NCI-H526 treated with DMSO at 0.1 percent for 48 hours (cell line): ENCODE results near the gene FAM217A.
"Not testable (repeated sequence)": the region's sequence is repeated elsewhere in the genome, so short reads cannot be mapped to it uniquely, and the experiment has no call there.

Experiments used
- DNase-seq: peaks from one replicate; lab custom pipeline; 2025; lab: John Stamatoyannopoulos, UW

Gene FAM217A

DNA sequence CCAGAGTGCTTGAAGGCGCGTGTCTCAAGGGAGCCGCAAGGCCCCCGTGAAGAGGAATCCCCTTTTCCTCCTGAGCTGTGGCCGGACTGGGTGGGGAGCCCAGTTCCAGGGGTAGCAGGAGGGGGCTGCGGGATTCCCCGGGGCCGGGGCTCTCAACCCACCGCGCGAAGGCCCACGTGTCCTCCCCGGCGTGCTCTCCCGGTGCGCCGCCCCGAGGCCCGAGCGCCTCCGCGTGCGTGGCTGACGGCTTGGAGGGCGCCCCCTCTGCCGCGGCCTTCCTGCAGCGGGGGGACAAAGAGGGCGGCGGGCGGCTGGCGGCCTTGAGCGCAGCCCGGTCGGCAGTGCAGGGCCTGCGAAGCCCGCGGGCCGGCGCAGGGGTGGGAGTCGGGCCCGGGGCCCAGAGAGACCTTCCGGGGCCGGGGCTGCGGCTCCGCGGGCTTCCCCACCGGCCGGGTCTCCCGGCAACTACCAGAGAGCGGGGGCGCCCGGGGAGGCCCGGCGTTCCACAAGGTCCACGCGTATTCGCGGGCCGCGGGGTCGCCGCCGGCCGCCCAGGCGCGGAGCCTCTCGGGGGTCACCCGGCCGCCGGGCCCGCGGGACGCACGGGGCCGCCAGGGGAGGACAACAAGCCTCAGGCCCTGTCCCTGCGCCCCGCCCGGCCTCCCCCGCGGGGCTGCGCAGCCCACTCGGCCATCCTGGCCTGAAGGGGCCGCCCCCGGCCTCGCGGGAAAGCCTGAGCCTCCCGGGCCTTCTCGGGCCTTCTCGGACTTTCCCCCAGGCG, at the start of gene FAM217A:
Gene FAM217A, minus strand, starts transcription at position 447 of the 781 bp plus-strand sequence. CDS start 1,723 bp downstream, outside the sequence.
- no peak for DNase-seq

DNA sequence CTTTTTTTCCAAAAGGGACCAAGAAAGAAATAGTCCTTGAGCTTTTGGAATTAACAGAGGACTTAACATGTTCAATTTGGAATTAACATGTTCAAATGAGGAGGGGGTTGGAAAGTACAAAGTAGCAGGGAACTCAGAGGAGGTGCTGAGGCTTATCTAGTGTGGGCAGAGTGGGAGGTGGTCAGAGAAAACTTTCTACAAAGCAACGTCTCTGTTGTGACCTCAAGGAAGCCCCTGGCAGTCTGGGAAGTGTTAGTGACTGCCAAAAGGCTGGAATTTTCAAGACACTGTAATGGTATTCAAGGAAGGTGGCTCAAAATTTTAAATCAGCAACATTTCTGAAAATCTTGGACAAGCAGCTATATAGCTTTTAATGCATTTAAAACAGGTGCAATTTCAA, 49.1 kb upstream of the FAM217A start:
- DNase-seq, result no peak

DNA sequence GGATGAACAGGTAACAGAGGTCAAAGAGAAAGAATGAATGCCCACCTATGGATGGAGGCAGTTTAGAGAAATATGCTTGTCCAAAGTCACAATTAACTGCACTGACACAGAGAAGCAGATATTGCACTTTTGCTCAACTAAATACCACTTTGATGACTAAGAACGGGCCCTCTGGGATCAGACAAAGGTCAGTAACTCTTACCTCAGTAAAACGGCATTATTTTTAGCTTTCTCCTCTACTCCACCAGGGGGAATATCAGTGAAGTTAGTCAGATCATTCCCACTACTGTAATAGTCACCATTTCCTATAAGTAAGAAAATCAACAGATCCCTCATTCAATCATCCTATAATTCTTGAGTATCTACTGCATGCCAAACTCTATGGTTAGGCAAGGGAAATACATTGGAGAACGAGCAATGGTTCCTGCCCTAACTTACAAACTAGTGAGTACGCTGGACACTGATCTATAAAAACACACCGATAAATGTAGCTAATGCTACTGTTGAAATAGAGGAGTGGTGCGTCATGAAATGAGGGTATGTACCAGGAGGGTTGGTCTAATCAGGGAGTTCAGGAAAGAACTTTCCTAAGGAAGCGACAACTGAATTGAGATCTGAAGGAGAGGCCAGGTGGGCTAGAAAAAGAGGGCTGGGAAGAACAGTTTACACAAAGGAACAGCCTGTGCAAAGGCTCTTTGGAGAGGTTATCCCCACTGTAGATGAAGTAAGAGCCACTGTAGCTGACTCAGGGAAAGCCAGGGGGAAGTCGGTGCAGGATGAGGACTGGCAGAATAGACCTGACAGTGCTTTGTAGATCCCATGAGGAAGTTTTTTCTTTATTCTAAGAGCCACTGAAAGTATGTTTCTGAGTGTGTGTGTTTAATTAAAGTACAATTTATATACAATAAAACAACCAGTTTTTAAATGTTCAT, 47.3 kb upstream of the FAM217A start:
- no peak for DNase-seq

DNA sequence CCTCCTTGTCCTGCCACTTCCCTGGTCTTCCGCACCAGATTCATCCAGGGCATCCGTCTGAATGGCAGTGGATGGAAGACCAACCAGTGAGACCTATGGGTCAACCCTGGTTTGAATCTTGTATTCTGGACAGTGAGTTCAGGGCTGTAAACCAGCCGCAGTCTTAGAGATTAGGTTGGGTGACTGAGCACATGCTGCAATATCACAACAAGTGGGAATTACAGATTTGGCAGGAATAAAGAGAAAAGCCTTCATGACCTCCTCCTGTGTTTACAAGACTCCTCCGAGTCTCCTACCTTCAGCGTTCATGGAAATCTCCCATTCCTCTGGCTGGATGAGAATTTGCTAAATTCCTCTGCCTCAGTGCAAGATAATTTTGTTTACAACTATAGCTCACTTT, 46.6 kb upstream of the FAM217A start:
- no peak for DNase-seq

GRCh38 chr6:4124351-4124750, 45.4 kb upstream of the FAM217A start:
- DNase-seq, result no peak

GRCh38 chr6:4115741-4116140, 36.8 kb upstream of the FAM217A start:
- no peak for DNase-seq

- DNase-seq, result no peak
Measured at GRCh38 chr6:4114123-4114522, 35.2 kb upstream of the FAM217A start.

DNA sequence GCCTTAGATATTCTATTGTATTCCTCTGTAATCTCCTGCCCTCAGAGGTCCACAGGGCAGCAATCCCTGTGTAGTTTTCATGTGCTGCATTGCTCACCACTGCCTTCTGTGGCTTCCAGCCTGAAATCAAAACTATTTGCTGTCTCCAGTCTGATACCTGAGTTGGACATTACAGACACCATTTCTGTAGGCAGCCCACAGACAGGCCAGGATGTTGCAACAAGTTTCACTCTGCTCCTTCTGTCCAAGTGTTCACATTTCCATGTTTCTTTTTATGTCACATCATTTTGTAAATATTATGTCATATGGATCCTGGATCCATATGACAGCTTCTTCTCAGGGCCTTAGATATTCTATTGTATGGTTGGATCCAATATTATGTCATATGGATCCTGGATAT, 34.7 kb upstream of the FAM217A start:
- DNase-seq, result no peak

GRCh38 chr6:4112366-4112765, 33.4 kb upstream of the FAM217A start:
- DNase-seq, result no peak

- not testable (repeated sequence) for DNase-seq
Measured at GRCh38 chr6:4109363-4109815, 30.5 kb upstream of the FAM217A start.

DNA sequence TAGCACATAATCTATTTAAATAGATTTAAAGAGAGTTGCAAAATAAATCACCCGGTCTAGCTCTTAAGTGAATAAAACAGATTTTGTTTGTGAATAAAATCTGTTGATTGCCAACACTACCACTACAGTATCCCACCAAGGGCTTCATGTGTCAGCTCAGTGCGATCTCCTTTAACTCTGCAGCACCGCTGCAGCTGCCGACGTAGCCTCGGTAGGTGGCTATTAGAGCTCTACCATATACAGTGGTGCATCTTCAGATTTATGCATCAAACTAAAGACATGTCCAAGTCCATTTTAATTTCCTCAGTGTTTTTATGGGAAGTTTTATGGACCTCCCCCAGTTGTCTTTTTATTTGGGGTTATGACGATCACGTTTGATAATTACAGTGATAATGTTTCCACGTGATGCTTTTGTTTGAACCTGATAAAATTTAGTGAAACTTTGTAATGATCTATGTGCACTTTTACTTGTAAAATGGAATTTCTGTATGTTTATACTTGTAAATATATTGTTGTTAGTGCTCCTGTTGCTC, 29.7 kb upstream of the FAM217A start:
- no peak for DNase-seq

DNA sequence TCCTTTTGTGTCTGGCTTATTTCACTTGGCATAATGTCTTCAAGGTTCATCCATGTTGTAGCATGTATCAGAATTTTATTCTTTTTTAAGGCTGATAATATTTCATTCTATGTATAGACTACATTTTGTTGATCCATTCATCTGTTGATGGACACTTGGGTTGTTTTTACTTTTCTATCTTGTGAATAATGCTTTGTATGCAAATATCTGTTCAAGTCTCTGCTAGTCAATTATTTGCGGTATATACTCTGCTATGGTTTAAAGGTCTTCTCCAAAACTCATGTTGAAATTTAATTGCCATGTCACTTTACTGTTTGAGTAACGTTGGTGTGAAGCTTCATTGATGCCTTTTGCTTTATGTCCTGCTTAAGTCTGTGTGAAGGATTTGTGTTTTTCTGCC, 28.9 kb upstream of the FAM217A start:
- peak; percentile 13 for DNase-seq

GRCh38 chr6:4105980-4106536, 27.1 kb upstream of the FAM217A start:
- no peak for DNase-seq

GRCh38 chr6:4103929-4104328, 25.0 kb upstream of the FAM217A start:
- DNase-seq, result no peak

- no peak for DNase-seq
Measured at GRCh38 chr6:4102687-4103244, 23.8 kb upstream of the FAM217A start.

DNA sequence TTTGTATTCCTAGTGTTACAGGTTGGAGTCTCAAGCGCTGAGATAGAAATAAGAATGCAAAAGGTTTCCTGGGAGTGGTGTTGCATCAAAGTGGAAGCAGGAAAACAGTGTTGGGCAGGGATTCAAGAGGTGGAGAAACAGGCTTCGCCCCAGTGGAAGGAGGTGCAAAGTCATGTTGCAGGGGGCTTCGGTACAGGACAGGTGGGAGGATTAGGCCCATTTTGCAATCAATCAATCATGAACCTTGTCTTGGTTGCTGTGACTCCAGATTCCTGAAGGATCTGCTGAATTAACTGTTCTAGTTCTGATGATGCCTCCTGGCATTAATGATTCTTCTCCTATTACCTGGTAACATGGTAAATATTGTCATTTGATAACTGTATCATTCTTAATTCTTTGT, 22.4 kb upstream of the FAM217A start:
- no peak for DNase-seq

- no peak for DNase-seq
Measured at GRCh38 chr6:4100655-4101054, 21.7 kb upstream of the FAM217A start.

- no peak for DNase-seq
Measured at GRCh38 chr6:4093288-4093687, 14.4 kb upstream of the FAM217A start.

DNA sequence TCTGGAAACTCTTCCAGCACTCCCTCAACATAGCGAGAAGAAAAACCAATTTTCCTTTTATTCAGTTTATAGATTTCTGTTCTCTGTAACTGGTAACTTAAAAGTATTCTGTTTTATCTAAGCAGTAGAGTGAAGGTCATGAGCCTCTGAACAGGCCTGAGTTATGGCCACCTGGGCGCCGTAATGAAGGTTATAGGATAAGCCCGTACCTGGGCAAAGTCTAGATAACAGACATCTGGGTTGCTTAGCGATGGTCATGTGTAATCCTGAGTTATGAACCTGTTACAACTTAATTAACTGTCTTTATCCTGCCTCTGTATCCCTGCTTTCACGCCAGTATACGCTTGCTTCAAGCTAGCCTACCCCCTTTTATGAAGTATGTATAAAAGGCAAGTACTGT, 13.0 kb upstream of the FAM217A start:
- no peak for DNase-seq

DNA sequence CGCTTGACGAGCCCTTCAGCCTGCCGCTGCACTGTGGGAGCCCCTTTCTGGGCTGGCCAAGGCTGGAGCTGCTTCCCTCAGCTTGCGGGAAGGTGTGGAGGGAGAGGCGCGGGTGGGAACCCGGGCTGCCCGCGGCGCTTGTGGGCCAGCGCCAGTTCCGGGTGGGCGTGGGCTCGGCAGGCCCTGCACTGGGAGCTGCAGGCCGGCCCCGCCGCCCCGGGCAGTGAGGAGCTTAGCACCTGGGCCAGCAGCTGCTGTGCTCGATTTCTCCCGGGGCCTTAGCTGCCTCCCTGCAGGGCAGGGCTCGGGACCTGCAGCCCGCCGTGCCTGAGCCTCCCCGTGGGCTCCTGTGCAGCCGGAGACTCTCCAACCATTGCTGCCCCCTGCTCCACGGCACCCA, 11.1 kb upstream of the FAM217A start:
- DNase-seq, result not testable (repeated sequence)

DNA sequence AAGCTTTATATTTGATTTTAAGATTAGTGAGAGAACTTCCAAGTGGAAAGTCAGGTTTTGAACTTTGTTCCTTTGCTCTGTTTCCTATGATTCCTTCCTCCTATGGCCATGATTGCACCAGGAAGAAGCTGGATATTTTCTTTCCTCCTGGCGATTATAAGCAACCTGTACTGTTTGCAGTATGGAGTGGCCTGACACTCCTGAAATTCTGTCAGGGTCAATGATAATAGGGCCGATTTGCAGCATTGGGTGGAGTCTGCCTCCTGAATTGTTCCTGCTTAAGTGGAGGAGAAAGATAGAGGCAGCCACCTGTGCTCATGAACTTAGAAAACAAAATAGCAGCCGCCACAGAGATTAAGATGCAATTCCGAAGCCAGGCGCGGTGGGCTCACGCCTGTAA, 9.8 kb upstream of the FAM217A start:
- DNase-seq, result no peak

- no peak for DNase-seq
Measured at GRCh38 chr6:4085332-4085700, 6.4 kb upstream of the FAM217A start.
